Activated CD8-positive, alpha-beta T cell treated with anti-CD3 and anti-CD28 coated beads, Interleukin-2, amount 10 ng/mL, durations not matched to agents 7 days and 5 days (primary cell): ENCODE measurements around the gene MACROD2. TPM values are rescaled to one million over a fixed set of nuclear protein-coding genes. Genes with fewer than 3 reads are reported as not detected.

Experiments
- ATAC-seq: fragments of 150-1000 bp; cut with Tn5 transposase; one replicate; pipeline ENCODE4 v1.10.0; 2021; ENCODE audit warnings: moderate library complexity
- CTCF ChIA-PET: fragments of 350-600 bp; sonication (Branson Sonifier 250); formaldehyde crosslinking; loops from one replicate; lab custom pipeline; 2021; ENCODE audit warnings: antibody characterized with exemption; lab: Charles Lee
- POLR2A ChIA-PET: fragments of 350-600 bp; sonication (Branson Sonifier 250); formaldehyde crosslinking; loops from one replicate; lab custom pipeline; 2021; ENCODE audit warnings: antibody characterized with exemption; lab: Charles Lee
- DNase-seq: peaks from one replicate; pipeline ENCODE4 v3.0.0-alpha.2; 2020
- H3K27ac Mint-ChIP-seq: one replicate; pipeline ENCODE4 v1.8.0; 2021; ENCODE audit warnings: mild to moderate bottlenecking, mixed read lengths
- H3K27me3 Mint-ChIP-seq: one replicate; pipeline ENCODE4 v1.8.0; 2021; ENCODE audit warnings: low read depth, mixed read lengths
- H3K36me3 Mint-ChIP-seq: one replicate; pipeline ENCODE4 v1.8.0; 2021; ENCODE audit warnings: low read depth, mixed read lengths
- H3K4me1 Mint-ChIP-seq: one replicate; pipeline ENCODE4 v1.8.0; 2021; ENCODE audit warnings: low read depth, mixed read lengths
- H3K4me3 Mint-ChIP-seq: one replicate; pipeline ENCODE4 v1.8.0; 2021; ENCODE audit warnings: mild to moderate bottlenecking, mixed read lengths
- H3K9me3 Mint-ChIP-seq: one replicate; pipeline ENCODE4 v1.8.0; 2022; ENCODE audit warnings: mixed read lengths; ENCODE audit not compliant: insufficient read depth
- total RNA-seq, 2 experiments: library from RNA; stranded (reverse); gene quantifications; one replicate each; pipeline ENCODE4 v1.2.3, GENCODE V29; 2021

The MACROD2 gene
- total RNA-seq, 2 experiments from 2014 or later: 0.08 TPM; not detected in 1

DNA sequence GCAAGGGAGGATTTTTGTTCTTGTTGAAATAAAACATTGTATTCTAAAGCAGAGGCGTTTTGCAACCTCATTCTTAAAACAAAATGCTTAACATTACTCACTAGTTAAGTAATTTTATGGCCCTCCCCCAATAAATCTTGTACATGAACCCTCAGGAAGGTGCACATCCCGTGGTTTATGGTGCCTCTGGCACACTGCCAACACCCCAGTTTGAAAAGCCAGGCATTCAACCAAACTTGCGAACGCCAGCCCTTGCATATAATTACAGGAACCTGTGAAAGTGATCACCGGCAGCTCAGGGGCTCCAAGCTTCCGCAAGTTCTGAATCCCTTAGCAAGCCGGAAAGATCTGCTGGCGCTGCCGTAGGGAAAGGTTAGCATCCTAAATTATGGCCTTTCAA, 1451.1 kb downstream of the MACROD2 start:
- Mint-ChIP-seq H3K4me3 (no peak overlapping the region), H3K27ac (no peak overlapping the region), H3K27me3 (no peaks in the 10 kb centered on the region), H3K36me3 (no peaks in the 10 kb centered on the region), H3K4me1 (no peaks in the 10 kb centered on the region), H3K9me3 (no peaks in the 10 kb centered on the region)
- CTCF ChIA-PET: no interaction called here
- DNase-seq: no peak
- POLR2A ChIA-PET: no interaction called here
- no peak for ATAC-seq

DNA sequence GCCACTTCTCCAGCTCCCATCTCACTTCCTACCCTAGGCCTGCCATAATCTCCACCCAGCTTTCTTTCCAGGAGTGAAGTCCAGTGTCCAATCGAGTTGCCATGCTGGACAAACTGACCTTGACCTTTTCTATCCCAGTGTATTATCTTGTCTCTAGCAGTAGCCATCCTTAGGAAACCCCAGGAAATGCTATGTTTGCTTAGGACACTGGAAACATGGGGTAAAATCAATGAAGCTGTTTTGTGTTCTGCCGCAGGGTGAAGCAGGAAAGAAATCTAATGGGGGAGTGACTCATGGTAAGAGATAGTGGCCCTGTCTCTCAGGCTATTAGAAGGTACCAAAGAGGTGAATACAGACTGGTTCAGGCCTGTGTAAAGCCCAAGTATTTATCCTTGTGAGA, 1452.2 kb downstream of the MACROD2 start:
- Mint-ChIP-seq H3K36me3 (no peaks in the 10 kb centered on the region), H3K4me3 (no peak overlapping the region), H3K4me1 (no peaks in the 10 kb centered on the region), H3K27ac (no peak overlapping the region), H3K27me3 (no peaks in the 10 kb centered on the region), H3K9me3 (no peaks in the 10 kb centered on the region)
- POLR2A ChIA-PET: no interaction called here
- ATAC-seq (no peak), DNase-seq (no peak)
- CTCF ChIA-PET: no interaction called here

DNA sequence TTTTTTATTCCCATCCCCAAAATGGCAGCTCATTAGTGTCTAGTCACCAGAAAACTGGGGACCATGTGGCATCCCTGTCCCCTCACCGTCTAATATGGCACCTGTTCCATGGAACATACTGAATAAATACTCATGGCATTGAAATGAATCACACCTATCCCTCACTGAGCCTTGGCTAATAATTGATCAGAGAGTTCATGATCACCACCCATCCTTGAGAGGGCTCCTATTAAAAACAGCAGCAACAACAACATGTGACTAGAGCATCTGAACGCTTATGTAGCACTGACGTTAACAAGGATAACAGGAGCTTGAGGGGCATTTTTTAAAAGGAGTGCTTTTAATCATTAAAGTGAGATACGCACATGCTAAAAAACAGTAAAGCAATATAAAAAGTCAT, 1453.7 kb downstream of the MACROD2 start:
- Mint-ChIP-seq H3K4me1 (no peaks in the 10 kb centered on the region), H3K27ac (no peak overlapping the region), H3K9me3 (no peaks in the 10 kb centered on the region), H3K4me3 (no peak overlapping the region), H3K27me3 (no peaks in the 10 kb centered on the region), H3K36me3 (no peaks in the 10 kb centered on the region)
- ChIA-PET POLR2A (no interaction called here), CTCF (no interaction called here)
- ATAC-seq: no peak
- no peak for DNase-seq

DNA sequence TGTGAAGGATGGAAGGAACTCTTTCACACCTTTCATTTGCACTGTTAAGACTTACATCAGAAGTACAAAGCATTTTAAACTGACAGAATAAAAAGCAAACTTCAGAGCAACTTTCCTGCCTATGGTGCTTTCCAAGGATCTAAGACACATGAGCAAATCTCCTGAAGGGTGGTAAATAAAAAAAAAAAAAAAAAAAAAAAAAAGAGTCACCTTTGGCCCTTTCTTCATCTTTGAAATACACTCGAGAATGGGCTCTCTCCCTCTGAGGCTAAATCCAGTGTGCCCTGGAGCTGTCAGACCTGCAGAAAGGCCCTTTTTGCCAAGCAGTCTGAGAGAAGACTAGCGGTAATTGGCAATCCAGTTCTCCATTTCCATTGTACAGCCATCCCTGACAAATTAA, 1455.9 kb downstream of the MACROD2 start:
- Mint-ChIP-seq H3K4me1 (no peaks in the 10 kb centered on the region), H3K4me3 (no peak overlapping the region), H3K36me3 (no peaks in the 10 kb centered on the region), H3K27ac (no peak overlapping the region), H3K27me3 (no peaks in the 10 kb centered on the region), H3K9me3 (no peaks in the 10 kb centered on the region)
- DNase-seq (no peak), ATAC-seq (no peak)
- CTCF ChIA-PET: no interaction called here
- POLR2A ChIA-PET: no interaction called here

DNA sequence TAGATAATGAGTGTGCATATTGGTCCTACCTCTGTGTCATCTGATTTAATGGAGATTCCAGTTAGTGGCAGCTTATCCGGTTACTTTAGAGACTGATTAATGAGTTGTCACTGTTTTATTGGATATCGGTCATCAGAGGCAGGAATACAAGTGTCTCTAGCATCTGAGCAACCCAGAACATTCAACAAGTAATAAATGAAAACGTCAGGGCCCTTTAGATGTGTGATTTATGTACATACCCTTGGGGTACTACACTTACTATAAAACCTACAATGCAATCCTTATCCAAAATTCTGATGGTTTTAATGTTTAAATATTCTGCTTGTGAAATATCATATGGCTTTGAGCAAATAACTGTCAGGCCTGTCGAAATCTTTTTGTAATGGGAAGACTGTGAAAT, 1460.0 kb downstream of the MACROD2 start:
- H3K27me3 Mint-ChIP-seq: no peaks in the 10 kb centered on the region
- ATAC-seq (no peak), DNase-seq (no peak)
- H3K9me3 Mint-ChIP-seq: peaks cover 9% of the 10 kb centered on the region
- no peak overlapping the region for H3K4me3 Mint-ChIP-seq
- CTCF ChIA-PET: no interaction called here
- H3K27ac Mint-ChIP-seq: no peak overlapping the region
- POLR2A ChIA-PET: no interaction called here
- no peaks in the 10 kb centered on the region for H3K4me1 Mint-ChIP-seq
- no peaks in the 10 kb centered on the region for H3K36me3 Mint-ChIP-seq

DNA sequence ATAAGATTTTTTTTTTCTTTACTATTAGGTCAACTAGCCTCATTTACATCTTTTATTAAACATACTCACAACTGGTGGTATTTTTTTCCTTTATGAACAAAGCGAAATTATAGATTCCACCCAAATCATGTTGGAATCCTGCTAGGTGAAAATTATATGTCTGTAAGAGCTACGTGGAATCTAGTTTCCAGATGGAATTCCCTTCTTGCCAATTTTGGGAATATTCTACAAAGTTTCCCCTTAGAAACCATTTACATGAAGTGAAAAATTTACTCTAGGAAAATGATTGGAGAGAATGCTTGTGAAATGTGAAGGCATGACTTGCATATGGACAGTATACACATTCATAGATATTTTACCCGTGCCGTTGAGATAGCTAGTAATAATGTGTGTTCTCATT, 1466.6 kb downstream of the MACROD2 start:
- H3K27ac Mint-ChIP-seq: no peak overlapping the region
- no peaks in the 10 kb centered on the region for H3K4me1 Mint-ChIP-seq
- no peak for ATAC-seq
- peaks cover 9% of the 10 kb centered on the region for H3K9me3 Mint-ChIP-seq
- H3K4me3 Mint-ChIP-seq: no peak overlapping the region
- H3K27me3 Mint-ChIP-seq: no peaks in the 10 kb centered on the region
- DNase-seq: no peak
- ChIA-PET CTCF (interaction anchor here (0.6 kb wide), 1 partner anchor 917 kb away, joined by 5 read pairs; no protein-coding TSS in a partner anchor), POLR2A (no interaction called here)
- no peaks in the 10 kb centered on the region for H3K36me3 Mint-ChIP-seq

DNA sequence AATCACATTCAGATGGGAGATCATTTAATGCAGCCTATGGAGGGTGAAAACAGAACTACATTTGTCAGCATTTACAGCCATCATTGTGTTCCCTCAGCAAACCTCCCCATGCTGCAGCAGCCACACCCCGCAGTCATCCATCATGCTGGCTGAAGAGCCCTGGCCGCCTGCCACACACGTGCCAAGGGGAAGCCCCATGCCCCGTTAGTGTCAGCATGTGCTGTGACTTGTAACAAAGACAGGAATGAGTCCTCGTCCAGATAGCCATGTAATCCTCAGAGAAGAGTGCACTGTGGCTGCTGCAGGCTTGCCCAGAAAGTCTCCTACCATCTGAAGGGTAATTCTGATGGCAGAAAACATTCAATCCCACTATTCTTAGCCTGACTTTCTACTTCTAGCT, 1480.2 kb downstream of the MACROD2 start:
- ATAC-seq: no peak
- CTCF ChIA-PET: no interaction called here

DNA sequence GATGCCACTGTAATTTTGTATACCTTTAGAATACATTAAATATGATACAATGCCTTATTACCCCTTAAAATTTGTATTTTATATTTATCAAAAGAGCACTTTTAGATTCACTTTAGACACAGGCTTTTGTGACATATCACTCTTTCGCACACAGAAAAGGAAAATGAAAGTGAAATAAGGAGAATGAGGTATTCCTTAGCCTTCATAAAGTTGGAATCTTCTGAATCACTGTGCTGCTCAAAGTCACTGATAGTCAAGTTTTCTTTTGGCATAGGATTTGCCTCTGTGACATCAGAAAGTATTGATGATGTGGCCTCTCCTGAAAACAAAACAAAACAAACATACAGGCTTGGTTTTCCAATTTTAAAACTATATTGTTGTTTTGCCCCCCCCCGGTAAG, 1480.9 kb downstream of the MACROD2 start:
- Mint-ChIP-seq H3K9me3 (no peaks in the 10 kb centered on the region), H3K4me3 (no peak overlapping the region), H3K27me3 (no peaks in the 10 kb centered on the region), H3K4me1 (no peaks in the 10 kb centered on the region), H3K27ac (no peak overlapping the region), H3K36me3 (no peaks in the 10 kb centered on the region)
- DNase-seq: no peak
- ChIA-PET CTCF (no interaction called here), POLR2A (no interaction called here)
- no peak for ATAC-seq

More for the DNA sequence above, 1480.2 kb downstream of the MACROD2 start:
- POLR2A ChIA-PET: no interaction called here
- no peaks in the 10 kb centered on the region for H3K9me3 Mint-ChIP-seq
- H3K27me3 Mint-ChIP-seq: no peaks in the 10 kb centered on the region
- H3K27ac Mint-ChIP-seq: no peak overlapping the region
- no peak overlapping the region for H3K4me3 Mint-ChIP-seq
- no peak for DNase-seq
- no peaks in the 10 kb centered on the region for H3K4me1 Mint-ChIP-seq
- H3K36me3 Mint-ChIP-seq: no peaks in the 10 kb centered on the region

DNA sequence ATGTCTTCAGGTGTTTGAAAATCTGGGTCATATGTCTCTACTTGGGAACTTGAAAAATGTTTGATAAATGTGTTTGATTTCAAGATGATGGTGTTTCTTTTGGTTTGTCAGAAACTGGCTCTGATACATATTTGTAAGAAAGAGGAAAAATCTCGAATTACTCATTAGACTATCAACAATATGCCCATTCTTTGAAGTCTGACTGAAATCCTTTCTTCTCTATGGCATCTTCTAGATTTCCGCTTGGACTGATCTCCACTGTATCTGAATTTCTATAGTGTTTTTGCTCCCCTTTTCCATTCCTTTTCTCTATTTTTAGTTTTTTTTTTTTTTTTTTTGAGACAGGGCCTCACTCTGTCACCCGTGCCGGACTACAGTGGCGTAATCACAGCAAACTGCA, 1481.5 kb downstream of the MACROD2 start:
- no peaks in the 10 kb centered on the region for H3K9me3 Mint-ChIP-seq
- POLR2A ChIA-PET: no interaction called here

DNA sequence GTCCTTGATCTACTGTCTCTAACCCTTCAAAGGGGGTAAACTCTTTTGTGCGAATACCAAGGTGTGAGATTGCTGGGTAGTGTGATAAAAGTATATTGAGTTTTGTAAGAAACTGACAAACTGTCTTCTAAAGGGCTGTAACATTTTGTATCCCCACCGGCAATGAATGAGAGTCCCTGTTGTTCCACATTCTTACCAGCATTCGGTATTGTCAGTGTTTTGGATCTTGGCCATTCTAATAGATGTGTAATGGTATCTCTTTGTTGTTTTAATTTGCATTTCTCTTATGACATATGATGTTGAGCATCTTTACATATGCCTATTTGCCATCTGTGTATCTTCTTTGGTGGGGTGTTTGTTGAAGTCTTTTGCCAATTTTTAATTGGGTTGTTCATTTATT, 1487.2 kb downstream of the MACROD2 start:
- no peaks in the 10 kb centered on the region for H3K9me3 Mint-ChIP-seq
- ATAC-seq (no peak), DNase-seq (no peak)
- H3K27ac Mint-ChIP-seq: no peak overlapping the region
- CTCF ChIA-PET: no interaction called here
- no peaks in the 10 kb centered on the region for H3K36me3 Mint-ChIP-seq
- no peak overlapping the region for H3K4me3 Mint-ChIP-seq
- POLR2A ChIA-PET: no interaction called here
- no peaks in the 10 kb centered on the region for H3K4me1 Mint-ChIP-seq
- no peaks in the 10 kb centered on the region for H3K27me3 Mint-ChIP-seq

More for the DNA sequence above, 1481.5 kb downstream of the MACROD2 start:
- H3K27ac Mint-ChIP-seq: no peak overlapping the region
- no peaks in the 10 kb centered on the region for H3K36me3 Mint-ChIP-seq
- DNase-seq (no peak), ATAC-seq (no peak)
- CTCF ChIA-PET: no interaction called here
- H3K27me3 Mint-ChIP-seq: no peaks in the 10 kb centered on the region
- no peak overlapping the region for H3K4me3 Mint-ChIP-seq
- no peaks in the 10 kb centered on the region for H3K4me1 Mint-ChIP-seq

DNA sequence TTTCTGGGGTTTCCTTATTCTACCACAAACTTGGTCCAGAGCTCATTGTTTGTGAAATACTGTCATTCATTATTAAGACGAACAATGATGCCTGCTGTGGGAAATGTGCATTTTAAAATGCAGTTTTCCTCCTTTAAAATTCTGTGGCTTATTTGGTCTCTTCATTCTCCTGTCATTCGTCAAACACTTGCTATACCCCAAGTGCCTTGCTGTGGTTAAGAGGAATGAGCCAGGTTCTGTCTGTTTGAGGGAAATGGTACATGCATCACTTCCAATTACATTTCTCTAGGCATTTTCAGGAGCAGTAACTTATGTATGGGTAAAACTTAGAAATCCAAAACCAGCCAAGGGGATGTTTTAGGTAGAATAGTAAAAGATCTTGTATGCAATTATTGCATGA, 1490.2 kb downstream of the MACROD2 start:
- no peak overlapping the region for H3K27ac Mint-ChIP-seq
- ChIA-PET CTCF (no interaction called here), POLR2A (no interaction called here)
- no peaks in the 10 kb centered on the region for H3K36me3 Mint-ChIP-seq
- H3K27me3 Mint-ChIP-seq: no peaks in the 10 kb centered on the region
- ATAC-seq (no peak), DNase-seq (no peak)
- H3K4me1 Mint-ChIP-seq: no peaks in the 10 kb centered on the region
- H3K9me3 Mint-ChIP-seq: no peaks in the 10 kb centered on the region
- H3K4me3 Mint-ChIP-seq: no peak overlapping the region

DNA sequence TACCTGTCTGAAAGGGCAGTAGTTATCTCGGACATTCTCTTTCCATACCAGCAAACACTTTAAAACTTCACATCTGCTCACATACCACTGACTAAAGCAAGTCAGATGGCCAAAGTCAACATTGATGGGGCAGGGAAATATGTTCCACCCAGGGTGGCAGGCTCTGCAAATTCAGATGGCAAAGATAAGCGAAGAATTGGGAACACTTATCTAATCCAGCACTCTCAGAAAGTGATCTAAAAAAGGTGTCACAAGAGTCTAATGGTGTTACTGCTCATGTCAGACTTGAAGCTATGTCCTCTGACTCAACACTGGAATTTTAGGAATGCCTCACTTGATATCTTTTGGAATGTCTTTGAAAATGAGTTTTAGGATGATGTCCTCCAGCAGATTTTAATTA, 1491.7 kb downstream of the MACROD2 start:
- H3K27ac Mint-ChIP-seq: no peak overlapping the region
- no peaks in the 10 kb centered on the region for H3K36me3 Mint-ChIP-seq
- H3K27me3 Mint-ChIP-seq: no peaks in the 10 kb centered on the region
- ChIA-PET POLR2A (no interaction called here), CTCF (no interaction called here)
- H3K4me1 Mint-ChIP-seq: no peaks in the 10 kb centered on the region
- no peaks in the 10 kb centered on the region for H3K9me3 Mint-ChIP-seq
- DNase-seq (no peak), ATAC-seq (no peak)
- no peak overlapping the region for H3K4me3 Mint-ChIP-seq

DNA sequence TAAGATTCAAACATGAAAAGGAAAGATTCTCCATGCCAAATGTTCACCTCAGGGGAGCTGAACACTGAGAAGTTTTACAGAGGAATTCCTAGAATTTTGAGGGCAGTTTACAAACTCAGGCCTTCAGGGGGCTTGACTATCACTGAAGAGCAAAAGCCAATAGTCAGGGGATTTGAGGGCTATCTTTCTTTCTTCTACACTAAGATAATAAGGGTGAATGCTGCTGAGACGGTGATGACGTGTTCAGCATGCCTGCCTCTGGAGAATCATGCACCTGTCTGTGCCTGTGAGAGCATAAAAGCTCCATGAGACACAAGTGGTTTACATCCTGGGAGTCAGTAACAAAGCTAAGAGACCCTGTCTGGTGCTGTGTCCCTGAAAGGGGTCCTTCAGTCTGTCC, 1492.4 kb downstream of the MACROD2 start:
- Mint-ChIP-seq H3K4me3 (no peak overlapping the region), H3K27ac (no peak overlapping the region), H3K9me3 (no peaks in the 10 kb centered on the region), H3K36me3 (no peaks in the 10 kb centered on the region), H3K27me3 (no peaks in the 10 kb centered on the region), H3K4me1 (no peaks in the 10 kb centered on the region)
- ChIA-PET POLR2A (no interaction called here), CTCF (no interaction called here)
- DNase-seq: no peak
- ATAC-seq: no peak
